ENCODE results near the gene ZNF683.
A peak's percentile ranks its signal among the peaks of the same experiment; 100 is the strongest.

ZNF683 gene

GRCh38 chr1:26349877-26350244, 22.7 kb downstream of the ZNF683 start:
- in situ Hi-C loops (cut with HindIII; ENCODE audit: low pct_ligation_motif_present, low sequenced_read_pairs) = no loop called here
- no peaks in the 10 kb centered on the region for H3K27me3 ChIP-seq (replicated peaks)
- no peak overlapping the region for H3K27ac ChIP-seq
- no peak overlapping the region for H3K4me3 ChIP-seq (ENCODE audit: low read depth, low read length)
- no peaks in the 10 kb centered on the region for H3K36me3 ChIP-seq (replicated peaks)
- no peak for TF ChIP-seq CTCF (IDR thresholded peaks at IDR 0.05; ENCODE audit: low read depth, low read length, missing control alignments)
- DNase-seq = no peak

GRCh38 chr1:26349188-26349876, 23.2 kb downstream of the ZNF683 start:
- in situ Hi-C loops (cut with HindIII; ENCODE audit: low pct_ligation_motif_present, low sequenced_read_pairs) = no loop called here
- peak; percentile 73 for DNase-seq
- no peak for TF ChIP-seq CTCF (IDR thresholded peaks at IDR 0.05; ENCODE audit: low read depth, low read length, missing control alignments)
- H3K4me3 ChIP-seq (ENCODE audit: low read depth, low read length) = no peak overlapping the region
- H3K36me3 ChIP-seq (replicated peaks) = no peaks in the 10 kb centered on the region
- H3K27ac ChIP-seq = no peak overlapping the region
- H3K27me3 ChIP-seq (replicated peaks) = no peaks in the 10 kb centered on the region

GRCh38 chr1:26346274-26347033, 26.1 kb downstream of the ZNF683 start:
- in situ Hi-C loops (cut with HindIII; ENCODE audit: low pct_ligation_motif_present, low sequenced_read_pairs) = no loop called here
- H3K36me3 ChIP-seq (replicated peaks) = no peaks in the 10 kb centered on the region
- DNase-seq = no peak
- no peak overlapping the region for H3K27ac ChIP-seq
- H3K4me3 ChIP-seq (ENCODE audit: low read depth, low read length) = no peak overlapping the region
- no peak for TF ChIP-seq CTCF (IDR thresholded peaks at IDR 0.05; ENCODE audit: low read depth, low read length, missing control alignments)
- H3K27me3 ChIP-seq (replicated peaks) = no peaks in the 10 kb centered on the region

GRCh38 chr1:26345718-26346117, 26.8 kb downstream of the ZNF683 start:
- no peak for DNase-seq
- in situ Hi-C loops (cut with HindIII; ENCODE audit: low pct_ligation_motif_present, low sequenced_read_pairs) = no loop called here
- Histone ChIP-seq H3K36me3 (replicated peaks) (no peaks in the 10 kb centered on the region), H3K27me3 (replicated peaks) (no peaks in the 10 kb centered on the region), H3K4me3 (ENCODE audit: low read depth, low read length) (no peak overlapping the region), H3K27ac (no peak overlapping the region)
- TF ChIP-seq CTCF (IDR thresholded peaks at IDR 0.05; ENCODE audit: low read depth, low read length, missing control alignments) = no peak

- H3K4me3 ChIP-seq (ENCODE audit: low read depth, low read length) = no peak overlapping the region
- no peaks in the 10 kb centered on the region for H3K36me3 ChIP-seq (replicated peaks)
- no peak for DNase-seq
- no peaks in the 10 kb centered on the region for H3K27me3 ChIP-seq (replicated peaks)
- no peak overlapping the region for H3K27ac ChIP-seq
- no peak for TF ChIP-seq CTCF (IDR thresholded peaks at IDR 0.05; ENCODE audit: low read depth, low read length, missing control alignments)
- in situ Hi-C loops (cut with HindIII; ENCODE audit: low pct_ligation_motif_present, low sequenced_read_pairs) = no loop called here
Observed at GRCh38 chr1:26344147-26344920, 28.2 kb downstream of the ZNF683 start.

All from brain microvascular endothelial cell (primary cell).